K562 (cell line): Measurements from ENCODE around the gene AMOT. TPM values are rescaled to one million over a fixed set of nuclear protein-coding genes. Genes with fewer than 3 reads are reported as not detected.

ENCODE experiments used
- ATAC-seq: fragments of 200-7000 bp; cut with Tn5 transposase; 3 replicates; pipeline ENCODE4 v1.9.1; 2020; ENCODE audit warnings: moderate library complexity
- BruUV-seq: library from RNA; stranded (reverse); fragments of 400-500 nt; replicated peaks from 2 replicates; lab custom pipeline; 2021; lab: Mats Ljungman, UMichigan
- CTCF ChIA-PET: fragments of 300-600 bp; formaldehyde crosslinking; extraction: SDS; loops from one replicate; lab custom pipeline; 2021; ENCODE audit warnings: low intra/inter-chr PET ratio; lab: Yijun Ruan, JAX
- POLR2A ChIA-PET: fragments of 300-600, 350-650 bp; sonication (Branson Sonifier 250); formaldehyde crosslinking; extraction: SDS; loops from one replicate; lab custom pipeline; 2021; ENCODE audit warnings: antibody characterized with exemption, inconsistent platforms; lab: Yijun Ruan, JAX
- DNase-seq, 4 experiments: peaks; one replicate each; pipeline versions ENCODE4 v3.0.0 to v3.0.0-alpha.2; 2011 to 2018; ENCODE audit warnings: low spot score in 3 of 4, mixed read lengths in 3 of 4; ENCODE audit errors: extremely low read depth in 1 of 4
- FAIRE-seq: peaks from 2 replicates; lab custom pipeline; 2011; peaks lifted over from hg19 to GRCh38; lab: Jason Lieb, UNC
- H2AFZ ChIP-seq: 2 replicates; pipeline ENCODE4 v1.6.0; 2011; ENCODE audit warnings: low read depth, low read length, control low read depth, inconsistent platforms
- H3K27ac ChIP-seq: fragments of 200-600 bp; 3 replicates; pipeline ENCODE4 v1.8.0; 2011; ENCODE audit warnings: low read depth, mild to moderate bottlenecking, control low read depth, inconsistent platforms, low read length, moderate library complexity, mixed read lengths; ENCODE audit errors: extremely low read depth
- H3K27me3 ChIP-seq, 2 experiments: fragments of 300-600 bp in 1 of 2; 2 replicates in 1 of 2; 3 replicates in 1 of 2; pipeline versions ENCODE4 v1.6.0 to v1.8.0; 2011; ENCODE audit warnings: inconsistent platforms in 2 of 2, low read length in 2 of 2, mild to moderate bottlenecking in 1 of 2, mixed read lengths in 1 of 2, moderate library complexity in 1 of 2; ENCODE audit not compliant: control insufficient read depth in 2 of 2, insufficient read depth in 2 of 2
- H3K36me3 ChIP-seq: fragments of 300-600 bp; 3 replicates; pipeline ENCODE4 v1.8.0; 2011; ENCODE audit warnings: mild to moderate bottlenecking, low read length, inconsistent platforms; ENCODE audit not compliant: control insufficient read depth, insufficient read depth
- H3K4me1 ChIP-seq, 2 experiments: fragments of 200-600 bp in 1 of 2; replicated peaks in 1 of 2; 2 replicates in 1 of 2; 3 replicates in 1 of 2; pipeline versions ENCODE4 v1.5.1 to v1.8.0; 2011; ENCODE audit warnings: inconsistent platforms in 2 of 2, low read length in 2 of 2, mild to moderate bottlenecking in 1 of 2, mixed read lengths in 1 of 2, moderate library complexity in 1 of 2; ENCODE audit not compliant: control insufficient read depth in 2 of 2, insufficient read depth in 2 of 2
- H3K4me2 ChIP-seq: 2 replicates; pipeline ENCODE4 v1.6.1; 2011; ENCODE audit warnings: low read length, control low read depth, inconsistent platforms, mixed read lengths; ENCODE audit not compliant: insufficient read depth
- H3K4me3 ChIP-seq: fragments of 200-600 bp; sonication (generic), shearing (Covaris generic); 2 replicates; pipeline ENCODE4 v1.5.1; 2016; ENCODE audit warnings: control low read depth, inconsistent platforms
- H3K79me2 ChIP-seq: fragments of 200-600 bp; 3 replicates; pipeline ENCODE4 v1.8.0; 2011; ENCODE audit warnings: low read length, inconsistent platforms; ENCODE audit not compliant: control insufficient read depth, insufficient read depth
- H3K9ac ChIP-seq, 2 experiments: 2 replicates each; pipeline versions ENCODE4 v1.6.0 to v1.6.1; 2011; ENCODE audit warnings: low read depth in 2 of 2, low read length in 2 of 2, control low read depth in 1 of 2, inconsistent platforms in 1 of 2, mild to moderate bottlenecking in 1 of 2, mixed read lengths in 1 of 2; ENCODE audit not compliant: insufficient read depth in 1 of 2
- H3K9me1 ChIP-seq: one replicate; pipeline ENCODE4 v1.6.0; 2011; ENCODE audit warnings: inconsistent platforms, mild to moderate bottlenecking, low read length, moderate library complexity; ENCODE audit not compliant: control insufficient read depth, insufficient read depth
- H3K9me3 ChIP-seq: replicated peaks from 2 replicates; pipeline ENCODE4 v1.5.1; 2011; ENCODE audit warnings: low read depth, low read length, inconsistent platforms; ENCODE audit not compliant: control insufficient read depth, insufficient read depth
- H4K20me1 ChIP-seq: replicated peaks from 2 replicates; pipeline ENCODE4 v1.6.1; 2011; ENCODE audit warnings: low read length, inconsistent platforms, mixed read lengths; ENCODE audit not compliant: control insufficient read depth, insufficient read depth
- CHD1 ChIP-seq: fragments of 200-600 bp; sonication (generic); IDR thresholded peaks from one replicate; pipeline ENCODE4 v1.6.1; 2012; ENCODE audit warnings: mild to moderate bottlenecking, moderate library complexity, low read length, inconsistent platforms
- CLOCK ChIP-seq: fragments of 250-450 bp; sonication (Bioruptor Pico); IDR thresholded peaks from 2 replicates; pipeline ENCODE4 v1.4.0; 2020; ENCODE audit warnings: mild to moderate bottlenecking, moderate library complexity, borderline replicate concordance
- PBX2 ChIP-seq, 2 experiments: IDR thresholded peaks in 1 of 2; conservative IDR thresholded peaks in 1 of 2; 2 replicates each; pipeline ENCODE4 v1.6.1; 2016; ENCODE audit warnings: low read depth in 2 of 2, mild to moderate bottlenecking in 1 of 2, missing compliant biosample characterization in 1 of 2, missing genetic modification characterization in 1 of 2, moderate library complexity in 1 of 2
- SMARCB1 ChIP-seq: IDR thresholded peaks from 2 replicates; pipeline ENCODE4 v1.6.1; 2011; ENCODE audit warnings: improper control_type of control experiment, low read depth; ENCODE audit not compliant: insufficient read length
- ZNF592 ChIP-seq: fragments of 450-650 bp; IDR thresholded peaks from 2 replicates; pipeline ENCODE4 v1.6.1; 2017; ENCODE audit warnings: antibody characterized with exemption, mild to moderate bottlenecking
- WGBS: fragments of 100-300 bp; shearing (Covaris generic); methylation state at CpG from one replicate; pipeline ENCODE4 v1.1.6; 2016; ENCODE audit warnings: low coverage, mixed read lengths; ENCODE audit not compliant: insufficient coverage; ENCODE audit errors: missing lambda C conversion rate; 5-methylcytosine and 5-hydroxymethylcytosine counted together
- in situ Hi-C: fragments of 300-500 bp; cut with MboI; formaldehyde crosslinking; loops from 4 replicates; pipeline ENCODE4 v1.15.0; 2018; ENCODE audit warnings: inconsistent platforms, mixed read lengths
- intact Hi-C: fragments of 100-400 bp; cut with micrococcal nuclease; formaldehyde crosslinking; loops from 2 replicates; pipeline ENCODE4 v1.14.2; 2022
- polyA plus RNA-seq, 8 experiments: library from polyadenylated mRNA; depleted of rRNA in 4 of 8; stranded (reverse) in 5 of 8; unstranded in 3 of 8; fragments of >200 nt; fragmentation: Nextera tagmentation in 2 of 8; fragmentation: Illumina TruSeq in 1 of 8; extraction: Ambion mirVana in 2 of 8; extraction: Trizol in 1 of 8; gene quantifications; 2 replicates each; pipeline versions ENCODE4 v1.2.1 to v1.2.3, GENCODE V29; 2011 to 2014; ENCODE audit warnings: inconsistent platforms in 1 of 8, missing spikeins in 1 of 8
- total RNA-seq, 7 experiments: library from RNA; depleted of rRNA in 6 of 7; stranded (reverse); fragments of >200 nt in 6 of 7; fragmentation: Illumina TruSeq in 2 of 7; extraction: Trizol in 2 of 7; gene quantifications; 2 replicates each; pipeline versions ENCODE4 v1.2.1 to v1.2.3, GENCODE V29; 2011 to 2021; ENCODE audit warnings: low replicate concordance in 1 of 7

The AMOT gene
- total and polyA plus RNA-seq, 9 of the 15 experiments (the other 6 are each of a cell fraction or from before 2014, with no cell fraction given), result 0.04 TPM; not detected in 8

- CTCF ChIA-PET, result no interaction called here
- Histone ChIP-seq H3K9me1 (no peaks in the 10 kb centered on the region), H3K79me2 (no peaks in the 10 kb centered on the region), H3K36me3 (no peaks in the 10 kb centered on the region), H3K9ac (peak overlapping the region in 1 of 2 experiments; percentile 58; a peak in 1 of 4 replicates), H4K20me1 (no peaks in the 10 kb centered on the region), H2AFZ (peak overlapping the region; percentile 87), H3K4me2 (peak overlapping the region; percentile 68), H3K4me3 (peak overlapping the region; percentile 51), H3K27me3 (peaks cover 0 to 4% of the 10 kb centered on the region in 2 experiments; a peak in 1 of 5 replicates), H3K27ac (no peak overlapping the region), H3K4me1 (peaks cover 0 to 12% of the 10 kb centered on the region in 2 experiments; a peak in 2 of 5 replicates), H3K9me3 (no peaks in the 10 kb centered on the region)
- in situ Hi-C loops, result no loop called here
- no TSS peak for BruUV-seq
- 4% methylated on average over 14 of the region's 46 CpGs for WGBS
- intact Hi-C loops, result no loop called here
- POLR2A ChIA-PET, result interaction anchor here (0.6 kb wide), 1 partner anchor 53 kb away, joined by 4 read pairs; no protein-coding TSS in a partner anchor
- FAIRE-seq (no peak), ATAC-seq (peak; percentile 100), DNase-seq (peak; percentile 72 to 90 (median 87))
- no peak for TF ChIP-seq PBX2 (CRISPR knock-in tag; IDR thresholded peaks at IDR 0.05; ENCODE audit: low read depth)
- TF ChIP-seq PBX2 (tag; conservative IDR thresholded peaks at IDR 0.05; ENCODE audit: low read depth), result peak; percentile 73
- TF ChIP-seq CHD1, result no peak
- no peak for TF ChIP-seq CLOCK (CRISPR knock-in tag)
- no peak for TF ChIP-seq ZNF592
- no peak for TF ChIP-seq SMARCB1
Measured at GRCh38 chrX:112841114-112841819, 636 bp upstream of the AMOT start.
